HepG2 (cell line): ENCODE measurements around the gene MZF1. TPM values are rescaled to one million over a fixed set of nuclear protein-coding genes. Genes with fewer than 3 reads are reported as not detected.

Source experiments
- ATF4 ChIP-seq, 2 experiments: fragments of 450-650 bp in 1 of 2; sonication (generic) in 1 of 2; formaldehyde crosslinking; IDR thresholded peaks; 2 replicates each; pipeline versions ENCODE4 v1.5.0 to v1.8.0; 2020 to 2022; ENCODE audit warnings: mild to moderate bottlenecking in 1 of 2, missing genetic modification reagents in 1 of 2
- CREM ChIP-seq, 2 experiments: sonication (generic) in 1 of 2; formaldehyde crosslinking in 1 of 2; IDR thresholded peaks; 2 replicates each; pipeline versions ENCODE4 v1.4.0 to v1.6.1; 2016 to 2020; ENCODE audit warnings: antibody characterized with exemption in 1 of 2, mild to moderate bottlenecking in 1 of 2, missing genetic modification reagents in 1 of 2
- CTCF ChIP-seq: sonication (generic); formaldehyde crosslinking; IDR thresholded peaks from 2 replicates; pipeline ENCODE4 v1.5.0; 2020; ENCODE audit warnings: mild to moderate bottlenecking, missing genetic modification reagents, moderate library complexity
- ESRRA ChIP-seq: sonication (generic); formaldehyde crosslinking; IDR thresholded peaks from 2 replicates; pipeline ENCODE4 v1.5.1; 2020; ENCODE audit warnings: mild to moderate bottlenecking, low read depth, missing genetic modification reagents
- HBP1 ChIP-seq: IDR thresholded peaks from 2 replicates; pipeline ENCODE4 v1.6.1; 2016; ENCODE audit warnings: low read depth, control low read depth
- HOXA9 ChIP-seq: sonication (generic); formaldehyde crosslinking; IDR thresholded peaks from 2 replicates; pipeline ENCODE4 v1.8.1; 2022; ENCODE audit warnings: missing genetic modification reagents, mild to moderate bottlenecking, moderate library complexity, borderline replicate concordance
- KMT2A ChIP-seq: sonication (generic); formaldehyde crosslinking; IDR thresholded peaks from 2 replicates; pipeline ENCODE4 v1.4.0; 2020; ENCODE audit warnings: missing genetic modification reagents
- LBX2 ChIP-seq: sonication (generic); formaldehyde crosslinking; IDR thresholded peaks from 2 replicates; pipeline ENCODE4 v1.5.0; 2020; ENCODE audit warnings: missing genetic modification reagents, mild to moderate bottlenecking, borderline replicate concordance
- MAFF ChIP-seq: IDR thresholded peaks from 2 replicates; pipeline ENCODE4 v1.6.1; 2011; ENCODE audit warnings: low read depth, low read length, improper control_type of control experiment
- RBM39 ChIP-seq: fragments of 200-400 bp; formaldehyde crosslinking; IDR thresholded peaks from one replicate; pipeline ENCODE4 v1.6.1; 2018; ENCODE audit warnings: antibody characterized with exemption, mild to moderate bottlenecking, low read depth, low read length; ENCODE audit not compliant: poor library complexity, severe bottlenecking
- RFX3 ChIP-seq: IDR thresholded peaks from 2 replicates; pipeline ENCODE4 v1.6.1; 2016; ENCODE audit warnings: missing biosample characterization, missing genetic modification reagents
- SP5 ChIP-seq: IDR thresholded peaks from 2 replicates; pipeline ENCODE4 v1.6.1; 2016; ENCODE audit warnings: low read depth, borderline replicate concordance
- THAP9 ChIP-seq: sonication (generic); formaldehyde crosslinking; IDR thresholded peaks from 2 replicates; pipeline ENCODE4; 2020; ENCODE audit warnings: missing genetic modification reagents, mild to moderate bottlenecking, borderline replicate concordance
- ZMYM4 ChIP-seq: sonication (generic); formaldehyde crosslinking; IDR thresholded peaks from 2 replicates; pipeline ENCODE4 v1.8.1; 2023; ENCODE audit warnings: mild to moderate bottlenecking, missing genetic modification reagents
- ZNF232 ChIP-seq: sonication (generic); formaldehyde crosslinking; IDR thresholded peaks from 2 replicates; pipeline ENCODE4 v1.4.0; 2020; ENCODE audit warnings: missing genetic modification reagents, borderline replicate concordance
- ZNF350 ChIP-seq: sonication (generic); formaldehyde crosslinking; IDR thresholded peaks from 2 replicates; pipeline ENCODE4 v1.4.0; 2020; ENCODE audit warnings: mild to moderate bottlenecking, low read depth, missing genetic modification reagents, borderline replicate concordance
- ZNF709 ChIP-seq: sonication (generic); formaldehyde crosslinking; IDR thresholded peaks from 2 replicates; pipeline ENCODE4 v1.5.0; 2020; ENCODE audit warnings: mild to moderate bottlenecking, missing genetic modification reagents
- ZNF891 ChIP-seq: sonication (generic); formaldehyde crosslinking; IDR thresholded peaks from 2 replicates; pipeline ENCODE4 v1.5.0; 2020; ENCODE audit warnings: mild to moderate bottlenecking, missing genetic modification reagents
- polyA plus RNA-seq, 8 experiments: library from polyadenylated mRNA; depleted of rRNA in 3 of 8; stranded (reverse) in 7 of 8; unstranded in 1 of 8; fragments of >200 nt; fragmentation: Illumina TruSeq in 4 of 8; extraction: Trizol in 4 of 8; gene quantifications; 2 replicates each; pipeline versions ENCODE4 v1.2.1 to v1.2.3, GENCODE V29; 2011 to 2016; ENCODE audit warnings: low read depth in 4 of 8, missing spikeins in 1 of 8, mixed read lengths in 1 of 8; ENCODE audit not compliant: insufficient read depth in 1 of 8
- total RNA-seq, 5 experiments: library from RNA; depleted of rRNA; stranded (reverse); fragments of >200 nt; fragmentation: Illumina TruSeq; extraction: Trizol; gene quantifications; 2 replicates each; pipeline ENCODE4 v1.2.3, GENCODE V29; 2016; ENCODE audit warnings: low read depth in 1 of 5

MZF1 gene
- total and polyA plus RNA-seq, 2 of the 13 experiments (the other 11 are each of a cell fraction or from before 2014, with no cell fraction given) = 3.1 to 8.1 TPM

GRCh38 chr19:58572818-58573657, at the start of gene MZF1 (continued):
- TF ChIP-seq CTCF = peak; percentile 50
- TF ChIP-seq SP5 (CRISPR knock-in tag) = peak; percentile 54; the same call in 1 of the 2 replicates
- TF ChIP-seq ZNF350 (CRISPR knock-in tag) = peak; percentile 89
- TF ChIP-seq RBM39 = peak; percentile 66
- 0 out of 2 replicates have a peak, but pooled peaks have one; percentile 71 for TF ChIP-seq ZNF709 (CRISPR knock-in tag)
- TF ChIP-seq ZMYM4 (CRISPR knock-in tag) = peak; percentile 53; the same call in 1 of the 2 replicates
- peak; percentile 96 for TF ChIP-seq CREM (IDR thresholded peaks at IDR 0.05)
- TF ChIP-seq CREM (CRISPR knock-in tag; IDR thresholded peaks at IDR 0.05) = peak; percentile 20; the same call in 1 of the 2 replicates
- 0 out of 2 replicates have a peak, but pooled peaks have one; percentile 75 for TF ChIP-seq LBX2 (CRISPR knock-in tag)
- TF ChIP-seq THAP9 (CRISPR knock-in tag) = peak; percentile 82; the same call in 1 of the 2 replicates
- TF ChIP-seq HBP1 (CRISPR knock-in tag) = peak; percentile 30; the same call in 1 of the 2 replicates
- TF ChIP-seq ZNF232 (CRISPR knock-in tag) = 0 out of 2 replicates have a peak, but pooled peaks have one; percentile 19
- peak; percentile 85 for TF ChIP-seq ZNF891 (CRISPR knock-in tag)
- 0 out of 2 replicates have a peak, but pooled peaks have one; percentile 8 for TF ChIP-seq ESRRA (CRISPR knock-in tag)
- peak; percentile 96 for TF ChIP-seq RFX3 (CRISPR knock-in tag)
- no peak for TF ChIP-seq KMT2A (CRISPR knock-in tag)
- TF ChIP-seq ATF4 (CRISPR knock-in tag; IDR thresholded peaks at IDR 0.05) = 0 out of 4 replicates have a peak, but pooled peaks of 1 of the 2 experiments have one; percentile 49
- no peak for TF ChIP-seq MAFF
- TF ChIP-seq HOXA9 (CRISPR knock-in tag) = no peak; the same call in 1 of the 2 replicates
